ENCODE measurements around the gene HEXIM2. TPM values are rescaled to one million over a fixed set of nuclear protein-coding genes. Genes with fewer than 3 reads are reported as not detected.
A peak's percentile ranks its signal among the peaks of the same experiment; 100 is the strongest.

The HEXIM2 gene
- total and polyA plus RNA-seq, 2 donors (not counting 1 experiment from before 2014, with no cell fraction given) = 1.9 to 18.7 TPM

DNA sequence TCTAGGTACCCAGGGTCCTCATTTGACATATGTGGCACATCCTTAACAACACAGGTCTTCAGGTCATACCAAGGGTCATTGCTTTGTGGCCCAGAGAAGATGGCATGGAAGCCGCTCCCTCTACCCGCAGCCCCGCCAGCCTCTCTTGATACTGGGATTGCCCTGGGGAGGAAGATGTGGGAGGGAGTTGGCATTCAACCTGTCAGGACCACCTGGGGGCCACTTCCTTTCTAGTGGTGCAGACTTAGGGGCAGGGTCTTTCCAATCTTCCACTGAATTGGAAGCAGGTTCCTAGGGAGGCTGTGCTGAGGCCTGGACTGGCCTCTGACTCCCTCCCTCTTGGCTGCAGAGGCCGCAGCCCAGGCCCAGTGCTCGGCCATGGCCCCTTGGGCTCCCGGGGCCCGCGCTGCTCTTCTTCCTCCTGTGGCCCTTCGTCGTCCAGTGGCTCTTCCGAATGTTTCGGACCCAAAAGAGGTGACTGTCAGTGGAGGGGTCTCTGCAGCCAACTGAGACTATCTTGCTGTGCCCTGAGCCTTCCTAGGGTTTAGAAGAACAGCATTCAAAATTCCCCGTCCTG is 18.5 kb upstream of the HEXIM2 start:
- no peak overlapping the region for H3K4me2 ChIP-seq (ENCODE audit: extremely low read depth, insufficient read depth, low read length)
- TF ChIP-seq, protein P1, sequence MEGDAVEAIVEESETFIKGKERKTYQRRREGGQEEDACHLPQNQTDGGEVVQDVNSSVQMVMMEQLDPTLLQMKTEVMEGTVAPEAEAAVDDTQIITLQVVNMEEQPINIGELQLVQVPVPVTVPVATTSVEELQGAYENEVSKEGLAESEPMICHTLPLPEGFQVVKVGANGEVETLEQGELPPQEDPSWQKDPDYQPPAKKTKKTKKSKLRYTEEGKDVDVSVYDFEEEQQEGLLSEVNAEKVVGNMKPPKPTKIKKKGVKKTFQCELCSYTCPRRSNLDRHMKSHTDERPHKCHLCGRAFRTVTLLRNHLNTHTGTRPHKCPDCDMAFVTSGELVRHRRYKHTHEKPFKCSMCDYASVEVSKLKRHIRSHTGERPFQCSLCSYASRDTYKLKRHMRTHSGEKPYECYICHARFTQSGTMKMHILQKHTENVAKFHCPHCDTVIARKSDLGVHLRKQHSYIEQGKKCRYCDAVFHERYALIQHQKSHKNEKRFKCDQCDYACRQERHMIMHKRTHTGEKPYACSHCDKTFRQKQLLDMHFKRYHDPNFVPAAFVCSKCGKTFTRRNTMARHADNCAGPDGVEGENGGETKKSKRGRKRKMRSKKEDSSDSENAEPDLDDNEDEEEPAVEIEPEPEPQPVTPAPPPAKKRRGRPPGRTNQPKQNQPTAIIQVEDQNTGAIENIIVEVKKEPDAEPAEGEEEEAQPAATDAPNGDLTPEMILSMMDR (conservative IDR thresholded peaks at IDR 0.05 in 1 of 2, IDR thresholded peaks at IDR 0.05 in 1 of 2; ENCODE audit: low read depth in 1 of 2, low read length in 2 of 2) = no peak
- no peak for TF ChIP-seq EZH2 (IDR thresholded peaks at IDR 0.05; ENCODE audit: low read length, missing control alignments)
- H3K4me1 ChIP-seq (ENCODE audit: control insufficient read depth, extremely low read depth, insufficient read depth, low read length) = peaks cover 11% of the 10 kb centered on the region
- H3K79me2 ChIP-seq (ENCODE audit: control insufficient read depth, insufficient read depth, low read length) = no peaks in the 10 kb centered on the region
- no peaks in the 10 kb centered on the region for H3K9me3 ChIP-seq (ENCODE audit: control insufficient read depth, insufficient read depth, low read depth, low read length)
- H2AFZ ChIP-seq (ENCODE audit: low read length) = peak overlapping the region; percentile 1
- H3K27ac ChIP-seq (ENCODE audit: insufficient read depth, low read length) = peak overlapping the region; percentile 80
- DNase-seq (ENCODE audit: low read depth in 2 of 2) = no peak
- peak overlapping the region in 1 of 4 experiments; percentile 52 for H3K4me3 ChIP-seq (replicated peaks in 1 of 4; ENCODE audit: control extremely low read depth in 1 of 4, insufficient read depth in 1 of 4, low read depth in 3 of 4, low read length in 4 of 4)
- H3K27me3 ChIP-seq (ENCODE audit: control insufficient read depth, insufficient read depth, low read length) = no peaks in the 10 kb centered on the region
- H3K9ac ChIP-seq (ENCODE audit: insufficient read depth, low read length) = no peak overlapping the region
- no peaks in the 10 kb centered on the region for H3K36me3 ChIP-seq (ENCODE audit: control insufficient read depth, insufficient read depth, low read length)
- H4K20me1 ChIP-seq (ENCODE audit: control insufficient read depth, extremely low read depth, insufficient read depth, low read length) = no peaks in the 10 kb centered on the region

GRCh38 chr17:45143767-45144198 is 17.9 kb upstream of the HEXIM2 start:
- Histone ChIP-seq H3K9ac (ENCODE audit: insufficient read depth, low read length) (peak overlapping the region; percentile 58), H3K27ac (ENCODE audit: insufficient read depth, low read length) (peak overlapping the region; percentile 80), H3K79me2 (ENCODE audit: control insufficient read depth, insufficient read depth, low read length) (peaks cover 3% of the 10 kb centered on the region), H3K9me3 (ENCODE audit: control insufficient read depth, insufficient read depth, low read depth, low read length) (no peaks in the 10 kb centered on the region), H3K4me3 (replicated peaks in 1 of 4; ENCODE audit: control extremely low read depth in 1 of 4, insufficient read depth in 1 of 4, low read depth in 3 of 4, low read length in 4 of 4) (peak overlapping the region; percentile 15 to 52 (median 36)), H3K4me2 (ENCODE audit: extremely low read depth, insufficient read depth, low read length) (peak overlapping the region; percentile 88), H4K20me1 (ENCODE audit: control insufficient read depth, extremely low read depth, insufficient read depth, low read length) (no peaks in the 10 kb centered on the region), H3K36me3 (ENCODE audit: control insufficient read depth, insufficient read depth, low read length) (no peaks in the 10 kb centered on the region), H2AFZ (ENCODE audit: low read length) (peak overlapping the region; percentile 1), H3K27me3 (ENCODE audit: control insufficient read depth, insufficient read depth, low read length) (no peaks in the 10 kb centered on the region), H3K4me1 (ENCODE audit: control insufficient read depth, extremely low read depth, insufficient read depth, low read length) (peaks cover 11% of the 10 kb centered on the region)
- TF ChIP-seq, protein P1 (conservative IDR thresholded peaks at IDR 0.05 in 1 of 2, IDR thresholded peaks at IDR 0.05 in 1 of 2; ENCODE audit: low read depth in 1 of 2, low read length in 2 of 2) = no peak
- TF ChIP-seq EZH2 (IDR thresholded peaks at IDR 0.05; ENCODE audit: low read length, missing control alignments) = no peak
- DNase-seq (ENCODE audit: low read depth in 2 of 2) = peak; percentile 72 to 94

- Histone ChIP-seq H3K79me2 (ENCODE audit: control insufficient read depth, insufficient read depth, low read length) (peaks cover 9% of the 10 kb centered on the region), H3K36me3 (ENCODE audit: control insufficient read depth, insufficient read depth, low read length) (no peaks in the 10 kb centered on the region), H3K27me3 (ENCODE audit: control insufficient read depth, insufficient read depth, low read length) (no peaks in the 10 kb centered on the region), H4K20me1 (ENCODE audit: control insufficient read depth, extremely low read depth, insufficient read depth, low read length) (no peaks in the 10 kb centered on the region), H3K4me1 (ENCODE audit: control insufficient read depth, extremely low read depth, insufficient read depth, low read length) (peaks cover 11% of the 10 kb centered on the region), H3K9me3 (ENCODE audit: control insufficient read depth, insufficient read depth, low read depth, low read length) (no peaks in the 10 kb centered on the region), H3K27ac (ENCODE audit: insufficient read depth, low read length) (peak overlapping the region; percentile 80), H2AFZ (ENCODE audit: low read length) (no peak overlapping the region), H3K9ac (ENCODE audit: insufficient read depth, low read length) (peak overlapping the region; percentile 58), H3K4me3 (replicated peaks in 1 of 4; ENCODE audit: control extremely low read depth in 1 of 4, insufficient read depth in 1 of 4, low read depth in 3 of 4, low read length in 4 of 4) (peak overlapping the region; percentile 15 to 52 (median 36)), H3K4me2 (ENCODE audit: extremely low read depth, insufficient read depth, low read length) (peak overlapping the region; percentile 88)
- no peak for TF ChIP-seq EZH2 (IDR thresholded peaks at IDR 0.05; ENCODE audit: low read length, missing control alignments)
- TF ChIP-seq, protein P1 (conservative IDR thresholded peaks at IDR 0.05 in 1 of 2, IDR thresholded peaks at IDR 0.05 in 1 of 2; ENCODE audit: low read depth in 1 of 2, low read length in 2 of 2) = no peak
- DNase-seq (ENCODE audit: low read depth in 2 of 2) = no peak
Measured at GRCh38 chr17:45144199-45145034, 17.3 kb upstream of the HEXIM2 start.

Data from fibroblast of lung (primary cell).